ENCODE results near the gene IGF2BP2. TPM values are rescaled to one million over a fixed set of nuclear protein-coding genes. Genes with fewer than 3 reads are reported as not detected.

The IGF2BP2 gene
- total RNA-seq, 4 donors from 2014 or later: 12.4 to 45.7 (median 15.9) TPM

GRCh38 chr3:185693985-185694653, 130.7 kb downstream of the IGF2BP2 start:
- Histone ChIP-seq H3K27me3 (no peaks in the 10 kb centered on the region), H3K4me1 (no peaks in the 10 kb centered on the region), H3K9me3 (no peaks in the 10 kb centered on the region), H3K4me3 (replicated peaks in 1 of 3) (no peak overlapping the region), H3K27ac (no peak overlapping the region), H3K36me3 (no peaks in the 10 kb centered on the region)
- TF ChIP-seq CTCF (IDR thresholded peaks at IDR 0.05) (no peak), POLR2A (IDR thresholded peaks at IDR 0.05) (no peak)
- WGBS, 2 donors: 86 to 90% methylated on average over 4 of the region's 4 CpGs
- intact Hi-C loops (cut with DNase I): no loop called here
- DNase-seq: no peak

- no peak overlapping the region for H3K4me3 ChIP-seq (replicated peaks in 1 of 3)
- no peaks in the 10 kb centered on the region for H3K27me3 ChIP-seq
- H3K36me3 ChIP-seq: no peaks in the 10 kb centered on the region
- intact Hi-C loops (cut with DNase I): no loop called here
- no peak overlapping the region for H3K27ac ChIP-seq
- H3K9me3 ChIP-seq: no peaks in the 10 kb centered on the region
- 96 to 97% methylated on average over 2 of the region's 2 CpGs for WGBS, 2 donors
- no peak for DNase-seq
- TF ChIP-seq CTCF (IDR thresholded peaks at IDR 0.05): no peak
- no peak for TF ChIP-seq POLR2A (IDR thresholded peaks at IDR 0.05)
- no peaks in the 10 kb centered on the region for H3K4me1 ChIP-seq
Measured at GRCh38 chr3:185691622-185692021, 133.2 kb downstream of the IGF2BP2 start.

DNA sequence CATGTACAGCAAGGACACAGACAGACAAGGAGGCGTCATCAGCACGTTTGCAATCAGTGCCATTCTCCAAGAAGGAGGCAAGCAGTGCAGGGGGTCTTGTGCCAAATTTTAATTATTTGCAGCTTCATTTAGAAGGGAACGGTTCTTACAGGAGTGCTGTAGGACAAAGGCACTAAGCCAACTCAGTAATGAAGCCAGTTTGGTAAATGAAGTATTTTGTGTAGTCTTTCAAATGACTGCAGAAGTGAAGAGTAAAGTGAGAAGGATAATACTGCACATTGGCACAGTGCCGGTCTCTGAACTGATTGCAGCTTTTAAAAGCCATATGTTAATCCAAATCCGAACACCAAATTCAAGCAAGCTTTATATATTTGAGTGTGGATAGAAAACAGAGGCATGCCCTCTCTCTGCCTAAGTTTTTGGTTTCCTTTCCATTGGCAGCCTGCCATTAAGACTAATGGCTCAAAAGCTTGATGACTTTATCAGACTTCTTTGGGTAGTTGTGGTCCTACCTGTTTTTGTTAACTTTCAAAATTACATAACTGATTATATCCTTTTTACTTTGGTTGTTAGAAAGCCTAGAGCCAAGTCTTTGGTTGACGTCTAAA, 137.5 kb downstream of the IGF2BP2 start:
- 87% methylated on average over 6 of the region's 6 CpGs for WGBS, 2 donors
- Histone ChIP-seq H3K27me3 (no peaks in the 10 kb centered on the region), H3K4me3 (replicated peaks in 1 of 3) (no peak overlapping the region), H3K9me3 (no peaks in the 10 kb centered on the region), H3K4me1 (no peaks in the 10 kb centered on the region), H3K27ac (no peak overlapping the region), H3K36me3 (peaks cover 0 to 7% of the 10 kb centered on the region in 2 donors)
- no peak for DNase-seq
- intact Hi-C loops (cut with DNase I): no loop called here
- TF ChIP-seq CTCF (IDR thresholded peaks at IDR 0.05) (no peak), POLR2A (IDR thresholded peaks at IDR 0.05) (no peak)

GRCh38 chr3:185685231-185686035, 139.4 kb downstream of the IGF2BP2 start:
- H3K4me1 ChIP-seq: no peaks in the 10 kb centered on the region
- no peaks in the 10 kb centered on the region for H3K27me3 ChIP-seq
- H3K27ac ChIP-seq: no peak overlapping the region
- whole genome bisulfite sequencing, 2 donors: 97% methylated on average over 9 of the region's 9 CpGs
- intact Hi-C loops (cut with DNase I): no loop called here
- TF ChIP-seq POLR2A (IDR thresholded peaks at IDR 0.05) (no peak), CTCF (IDR thresholded peaks at IDR 0.05) (no peak)
- no peak for DNase-seq
- peaks cover 0 to 7% of the 10 kb centered on the region in 2 donors for H3K36me3 ChIP-seq
- no peaks in the 10 kb centered on the region for H3K9me3 ChIP-seq
- H3K4me3 ChIP-seq (replicated peaks in 1 of 3): no peak overlapping the region

- no peaks in the 10 kb centered on the region for H3K36me3 ChIP-seq
- no peak for DNase-seq
- H3K27me3 ChIP-seq: no peaks in the 10 kb centered on the region
- intact Hi-C loops (cut with DNase I): no loop called here
- TF ChIP-seq CTCF (IDR thresholded peaks at IDR 0.05) (no peak), POLR2A (IDR thresholded peaks at IDR 0.05) (no peak)
- no peak overlapping the region for H3K4me3 ChIP-seq (replicated peaks in 1 of 3)
- no peak overlapping the region for H3K27ac ChIP-seq
- no peaks in the 10 kb centered on the region for H3K4me1 ChIP-seq
- WGBS, 2 donors: 80 to 84% methylated on average over 4 of the region's 4 CpGs
- no peaks in the 10 kb centered on the region for H3K9me3 ChIP-seq
Measured at GRCh38 chr3:185680231-185680630, 144.6 kb downstream of the IGF2BP2 start.
